Loucy (cell line): ENCODE measurements around the gene MAPKAP1.

Experiments used
- EZH2phosphoT487 ChIP-seq: fragments of 200-600 bp; IDR thresholded peaks from 2 replicates; pipeline ENCODE4 v1.6.1; 2018; ENCODE audit warnings: antibody characterized with exemption, mild to moderate bottlenecking, moderate library complexity, borderline replicate concordance
- TF ChIP-seq, protein P1 (sequence below): fragments of 200-600 bp; sonication (generic); conservative IDR thresholded peaks from 2 replicates; pipeline ENCODE4 v1.5.1; 2014; ENCODE audit warnings: mild to moderate bottlenecking, antibody characterized with exemption, low read length

DNA sequence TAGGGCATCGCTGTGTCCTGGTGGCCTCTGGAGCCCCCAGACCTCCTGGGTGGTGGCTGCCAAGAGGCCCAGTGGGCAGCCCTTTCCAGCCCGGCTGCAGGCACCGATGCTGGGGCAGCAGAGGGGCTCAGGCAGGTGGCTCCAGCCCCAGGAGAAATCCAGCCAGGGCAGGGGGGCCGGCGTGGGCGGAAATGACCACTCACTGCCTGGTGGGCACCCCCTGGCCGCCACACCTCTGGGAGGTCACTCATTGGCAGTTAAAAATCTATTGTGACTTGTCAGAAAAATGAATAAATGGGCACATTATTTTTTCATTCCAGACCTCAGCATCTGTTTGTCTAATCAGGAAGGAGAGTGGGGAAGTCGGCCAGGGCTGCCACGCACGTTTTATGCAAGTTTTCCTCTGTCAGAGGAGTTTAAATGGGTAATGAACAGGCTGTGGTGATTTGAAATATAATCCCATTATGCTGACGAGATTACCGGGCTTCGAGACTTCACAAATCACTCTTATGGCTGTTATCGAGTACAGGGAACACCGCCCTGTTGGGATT lies 273.5 kb downstream of the MAPKAP1 start:
- TF ChIP-seq, protein P1, sequence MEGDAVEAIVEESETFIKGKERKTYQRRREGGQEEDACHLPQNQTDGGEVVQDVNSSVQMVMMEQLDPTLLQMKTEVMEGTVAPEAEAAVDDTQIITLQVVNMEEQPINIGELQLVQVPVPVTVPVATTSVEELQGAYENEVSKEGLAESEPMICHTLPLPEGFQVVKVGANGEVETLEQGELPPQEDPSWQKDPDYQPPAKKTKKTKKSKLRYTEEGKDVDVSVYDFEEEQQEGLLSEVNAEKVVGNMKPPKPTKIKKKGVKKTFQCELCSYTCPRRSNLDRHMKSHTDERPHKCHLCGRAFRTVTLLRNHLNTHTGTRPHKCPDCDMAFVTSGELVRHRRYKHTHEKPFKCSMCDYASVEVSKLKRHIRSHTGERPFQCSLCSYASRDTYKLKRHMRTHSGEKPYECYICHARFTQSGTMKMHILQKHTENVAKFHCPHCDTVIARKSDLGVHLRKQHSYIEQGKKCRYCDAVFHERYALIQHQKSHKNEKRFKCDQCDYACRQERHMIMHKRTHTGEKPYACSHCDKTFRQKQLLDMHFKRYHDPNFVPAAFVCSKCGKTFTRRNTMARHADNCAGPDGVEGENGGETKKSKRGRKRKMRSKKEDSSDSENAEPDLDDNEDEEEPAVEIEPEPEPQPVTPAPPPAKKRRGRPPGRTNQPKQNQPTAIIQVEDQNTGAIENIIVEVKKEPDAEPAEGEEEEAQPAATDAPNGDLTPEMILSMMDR = no peak
- no peak for TF ChIP-seq EZH2phosphoT487
